SK-N-SH treated with all-trans-retinoic acid at 6 μM for 48 hours (cell line): ENCODE data around the gene IDUA.

ENCODE experiments used
- ATAC-seq: fragments of 200-7000 bp; cut with Tn5 transposase; 3 replicates; pipeline ENCODE4 v1.9.1; 2020; ENCODE audit warnings: mild to moderate bottlenecking, moderate library complexity
- ARNTL ChIP-seq: fragments of 450-650 bp; formaldehyde crosslinking; IDR thresholded peaks from 2 replicates; pipeline ENCODE4 v1.5.0; 2020; ENCODE audit warnings: low read depth, mild to moderate bottlenecking, moderate library complexity, borderline replicate concordance
- CSDC2 ChIP-seq: fragments of 250-450 bp; sonication (Bioruptor Pico); IDR thresholded peaks from 2 replicates; pipeline ENCODE4 v1.5.0; 2020; ENCODE audit warnings: mild to moderate bottlenecking, moderate library complexity
- CSRNP3 ChIP-seq: fragments of 250-450 bp; sonication (Bioruptor Pico); IDR thresholded peaks from 2 replicates; pipeline ENCODE4 v1.5.1; 2021; ENCODE audit warnings: mild to moderate bottlenecking, moderate library complexity
- ESRRG ChIP-seq: fragments of 250-450 bp; sonication (Bioruptor Pico); IDR thresholded peaks from 2 replicates; pipeline ENCODE4 v1.6.1; 2021; ENCODE audit warnings: mild to moderate bottlenecking
- GLIS3 ChIP-seq: fragments of 250-450 bp; sonication (Bioruptor Pico); IDR thresholded peaks from 2 replicates; pipeline ENCODE4 v1.5.0; 2020; ENCODE audit warnings: mild to moderate bottlenecking, moderate library complexity
- ISL1 ChIP-seq: fragments of 250-450 bp; sonication (Bioruptor Pico); IDR thresholded peaks from 2 replicates; pipeline ENCODE4 v2.1.2; 2022; ENCODE audit warnings: mild to moderate bottlenecking, moderate library complexity
- OSR1 ChIP-seq: fragments of 250-450 bp; sonication (Bioruptor Pico); IDR thresholded peaks from 2 replicates; pipeline ENCODE4 v1.8.0; 2022; ENCODE audit warnings: moderate library complexity, mild to moderate bottlenecking, inconsistent platforms
- PATZ1 ChIP-seq: fragments of 250-450 bp; sonication (Bioruptor Pico); IDR thresholded peaks from 2 replicates; pipeline ENCODE4 v1.8.0; 2020; ENCODE audit warnings: mild to moderate bottlenecking, moderate library complexity, borderline replicate concordance
- POU6F1 ChIP-seq: fragments of 250-450 bp; sonication (Bioruptor Pico); IDR thresholded peaks from 2 replicates; pipeline ENCODE4 v1.8.0; 2021; ENCODE audit warnings: low read depth, mild to moderate bottlenecking, moderate library complexity, borderline replicate concordance
- PPARA ChIP-seq: fragments of 250-450 bp; sonication (Bioruptor Pico); IDR thresholded peaks from 2 replicates; pipeline ENCODE4 v1.5.0; 2020; ENCODE audit warnings: mild to moderate bottlenecking, borderline replicate concordance
- RARB ChIP-seq: fragments of 250-450 bp; sonication (Bioruptor Pico); IDR thresholded peaks from 2 replicates; pipeline ENCODE4 v1.8.0; 2021; ENCODE audit warnings: mild to moderate bottlenecking, moderate library complexity
- SNAI2 ChIP-seq: fragments of 250-450 bp; sonication (Bioruptor Pico); IDR thresholded peaks from 2 replicates; pipeline ENCODE4 v1.5.0; 2020; ENCODE audit warnings: mild to moderate bottlenecking, moderate library complexity
- TCF4 ChIP-seq: fragments of 250-450 bp; sonication (Bioruptor Pico); IDR thresholded peaks from 2 replicates; pipeline ENCODE4 v1.8.0; 2021; ENCODE audit warnings: mild to moderate bottlenecking, moderate library complexity, borderline replicate concordance
- TOX ChIP-seq: fragments of 250-450 bp; sonication (Bioruptor Pico); IDR thresholded peaks from 2 replicates; pipeline ENCODE4 v1.8.0; 2021; ENCODE audit warnings: mild to moderate bottlenecking, moderate library complexity, borderline replicate concordance
- TSHZ2 ChIP-seq: fragments of 250-450 bp; sonication (Bioruptor Pico); IDR thresholded peaks from 2 replicates; pipeline ENCODE4 v1.5.0; 2020; ENCODE audit warnings: mild to moderate bottlenecking, moderate library complexity
- ZFP3 ChIP-seq: fragments of 250-450 bp; sonication (Bioruptor Pico); IDR thresholded peaks from 2 replicates; pipeline ENCODE4 v1.5.0; 2020; ENCODE audit warnings: mild to moderate bottlenecking, moderate library complexity
- ZFP30 ChIP-seq: fragments of 450-650 bp; formaldehyde crosslinking; IDR thresholded peaks from 2 replicates; pipeline ENCODE4 v1.5.0; 2022; ENCODE audit warnings: mild to moderate bottlenecking, moderate library complexity
- ZNF565 ChIP-seq: fragments of 450-650 bp; formaldehyde crosslinking; conservative IDR thresholded peaks from 2 replicates; pipeline ENCODE4 v1.5.0; 2020; ENCODE audit warnings: low read depth, mild to moderate bottlenecking, moderate library complexity
- ZNF8 ChIP-seq: fragments of 450-650 bp; formaldehyde crosslinking; IDR thresholded peaks from 2 replicates; pipeline ENCODE4 v1.5.0; 2020; ENCODE audit warnings: mild to moderate bottlenecking, moderate library complexity

The IDUA gene

GRCh38 chr4:947491-947971, 39.3 kb upstream of the IDUA start:
- TF ChIP-seq CSRNP3 (no peak), OSR1 (no peak), ZNF565 (CRISPR knock-in tag) (no peak), CSDC2 (CRISPR knock-in tag) (no peak), RARB (CRISPR knock-in tag) (no peak), PATZ1 (CRISPR knock-in tag) (no peak), SNAI2 (no peak)
- TF ChIP-seq, all 23 proteins: peak for 0
- ATAC-seq: no peak

- TF ChIP-seq RARB (CRISPR knock-in tag): no peak
- no peak for TF ChIP-seq ARNTL (CRISPR knock-in tag)
- no peak for TF ChIP-seq ZNF8 (CRISPR knock-in tag)
- no peak for TF ChIP-seq CSDC2 (CRISPR knock-in tag)
- no peak for TF ChIP-seq TSHZ2 (CRISPR knock-in tag)
- TF ChIP-seq ISL1: no peak
- TF ChIP-seq TOX (CRISPR knock-in tag): no peak
- TF ChIP-seq TCF4 (CRISPR knock-in tag): no peak
- no peak for TF ChIP-seq SNAI2
- TF ChIP-seq ZFP30 (CRISPR knock-in tag): no peak
- no peak for TF ChIP-seq ESRRG (CRISPR knock-in tag)
- TF ChIP-seq ZFP3 (CRISPR knock-in tag): no peak
- TF ChIP-seq PATZ1 (CRISPR knock-in tag): no peak
- no peak for TF ChIP-seq ZNF565 (CRISPR knock-in tag)
- no peak for TF ChIP-seq PPARA (CRISPR knock-in tag)
- TF ChIP-seq CSRNP3: no peak
- ATAC-seq: no peak
These were observed 38.5 kb upstream of the IDUA start for GRCh38 chr4:948101-948935.

- no peak for ATAC-seq
- no peak for TF ChIP-seq POU6F1
- no peak for TF ChIP-seq GLIS3 (CRISPR knock-in tag)
- no peak for TF ChIP-seq TSHZ2 (CRISPR knock-in tag)
- no peak for TF ChIP-seq PPARA (CRISPR knock-in tag)
- no peak for TF ChIP-seq TOX (CRISPR knock-in tag)
- TF ChIP-seq ZNF8 (CRISPR knock-in tag): no peak
- TF ChIP-seq ESRRG (CRISPR knock-in tag): no peak
- TF ChIP-seq ZFP30 (CRISPR knock-in tag): no peak
- TF ChIP-seq ZNF565 (CRISPR knock-in tag): no peak
- no peak for TF ChIP-seq ISL1
These were observed 37.9 kb upstream of the IDUA start for GRCh38 chr4:948936-949300.
